K562 (cell line): ENCODE results near the gene RHEX.

Experiments used
- CREB1 ChIP-seq, 2 experiments: sonication (generic) in 1 of 2; formaldehyde crosslinking in 1 of 2; IDR thresholded peaks; 2 replicates each; pipeline versions ENCODE4 v1.6.1 to v1.8.0; 2012 to 2022; ENCODE audit warnings: inconsistent platforms in 1 of 2, mild to moderate bottlenecking in 1 of 2, missing genetic modification reagents in 1 of 2, moderate library complexity in 1 of 2
- EP300 ChIP-seq: IDR thresholded peaks from 2 replicates; pipeline ENCODE4 v1.6.1; 2012; ENCODE audit warnings: low read length, improper control_type of control experiment
- NR1H2 ChIP-seq: sonication (generic); formaldehyde crosslinking; IDR thresholded peaks from 2 replicates; pipeline ENCODE4 v1.4.0; 2020; ENCODE audit warnings: mild to moderate bottlenecking, missing genetic modification reagents
- RUNX1 ChIP-seq: sonication (generic); IDR thresholded peaks from 2 replicates; pipeline ENCODE4 v1.6.1; 2016; ENCODE audit warnings: antibody characterized with exemption, low read depth
- SIN3A ChIP-seq, 2 experiments: fragments of 150-350 bp in 1 of 2; IDR thresholded peaks; 2 replicates each; pipeline ENCODE4 v1.6.1; 2011 to 2016; ENCODE audit warnings: borderline replicate concordance in 2 of 2, low read depth in 2 of 2, low read length in 2 of 2, mild to moderate bottlenecking in 2 of 2, moderate library complexity in 2 of 2; ENCODE audit not compliant: control insufficient read depth in 1 of 2
- ZFP36 ChIP-seq: fragments of 150-350 bp; IDR thresholded peaks from 2 replicates; pipeline ENCODE4 v1.6.1; 2018; ENCODE audit warnings: low read length, low read depth; ENCODE audit not compliant: partially characterized antibody
- ZNF274 ChIP-seq: IDR thresholded peaks from 2 replicates; pipeline ENCODE4 v1.6.1; 2011; ENCODE audit warnings: low read depth, mild to moderate bottlenecking, low read length, moderate library complexity, borderline replicate concordance
- ZNF444 ChIP-seq: fragments of 250-450 bp; sonication (Bioruptor Pico); IDR thresholded peaks from 2 replicates; pipeline ENCODE4 v1.4.0; 2020; ENCODE audit warnings: mild to moderate bottlenecking, moderate library complexity
- TF ChIP-seq, protein P1 (sequence below), 2 experiments: fragments of 450-650 bp; formaldehyde crosslinking in 1 of 2; IDR thresholded peaks; 2 replicates each; pipeline versions ENCODE4 v1.4.0 to v1.6.1; 2014 to 2020; ENCODE audit warnings: mild to moderate bottlenecking in 2 of 2, borderline replicate concordance in 1 of 2, low read depth in 1 of 2
- TF ChIP-seq, protein P2 (sequence below): sonication (generic); formaldehyde crosslinking; IDR thresholded peaks from 2 replicates; pipeline ENCODE4 v1.8.1; 2023; ENCODE audit warnings: mild to moderate bottlenecking, missing genetic modification reagents

DNA sequence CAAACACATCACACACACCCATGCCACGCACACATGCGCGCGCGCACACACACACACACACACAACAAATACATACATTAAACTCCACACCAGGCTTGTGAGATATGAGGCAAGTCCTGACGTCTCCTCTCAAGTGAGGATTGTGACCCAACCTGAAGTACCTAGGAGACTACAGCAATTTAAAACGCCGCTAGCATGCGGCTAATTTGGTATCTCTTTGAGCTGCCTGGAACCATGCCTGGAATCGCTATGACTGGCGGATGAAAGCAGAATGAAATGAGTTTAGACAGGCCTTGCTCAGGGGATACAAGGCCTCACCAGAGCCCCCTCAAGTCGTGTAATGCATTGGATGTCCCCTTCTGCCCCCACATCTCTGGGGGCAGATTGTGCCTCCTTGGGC is 48.1 kb upstream of the RHEX start:
- TF ChIP-seq EP300 (no peak), CREB1 (IDR thresholded peaks at IDR 0.05) (no peak), CREB1 (CRISPR knock-in tag; IDR thresholded peaks at IDR 0.05) (no peak), ZFP36 (no peak), SIN3A (IDR thresholded peaks at IDR 0.05; ENCODE audit: borderline replicate concordance in 2 of 2, control insufficient read depth in 1 of 2, low read depth in 2 of 2, low read length in 2 of 2) (no peak), RUNX1 (no peak), ZNF274 (no peak), NR1H2 (CRISPR knock-in tag) (no peak), ZNF444 (CRISPR knock-in tag) (no peak)
- TF ChIP-seq, protein P1, sequence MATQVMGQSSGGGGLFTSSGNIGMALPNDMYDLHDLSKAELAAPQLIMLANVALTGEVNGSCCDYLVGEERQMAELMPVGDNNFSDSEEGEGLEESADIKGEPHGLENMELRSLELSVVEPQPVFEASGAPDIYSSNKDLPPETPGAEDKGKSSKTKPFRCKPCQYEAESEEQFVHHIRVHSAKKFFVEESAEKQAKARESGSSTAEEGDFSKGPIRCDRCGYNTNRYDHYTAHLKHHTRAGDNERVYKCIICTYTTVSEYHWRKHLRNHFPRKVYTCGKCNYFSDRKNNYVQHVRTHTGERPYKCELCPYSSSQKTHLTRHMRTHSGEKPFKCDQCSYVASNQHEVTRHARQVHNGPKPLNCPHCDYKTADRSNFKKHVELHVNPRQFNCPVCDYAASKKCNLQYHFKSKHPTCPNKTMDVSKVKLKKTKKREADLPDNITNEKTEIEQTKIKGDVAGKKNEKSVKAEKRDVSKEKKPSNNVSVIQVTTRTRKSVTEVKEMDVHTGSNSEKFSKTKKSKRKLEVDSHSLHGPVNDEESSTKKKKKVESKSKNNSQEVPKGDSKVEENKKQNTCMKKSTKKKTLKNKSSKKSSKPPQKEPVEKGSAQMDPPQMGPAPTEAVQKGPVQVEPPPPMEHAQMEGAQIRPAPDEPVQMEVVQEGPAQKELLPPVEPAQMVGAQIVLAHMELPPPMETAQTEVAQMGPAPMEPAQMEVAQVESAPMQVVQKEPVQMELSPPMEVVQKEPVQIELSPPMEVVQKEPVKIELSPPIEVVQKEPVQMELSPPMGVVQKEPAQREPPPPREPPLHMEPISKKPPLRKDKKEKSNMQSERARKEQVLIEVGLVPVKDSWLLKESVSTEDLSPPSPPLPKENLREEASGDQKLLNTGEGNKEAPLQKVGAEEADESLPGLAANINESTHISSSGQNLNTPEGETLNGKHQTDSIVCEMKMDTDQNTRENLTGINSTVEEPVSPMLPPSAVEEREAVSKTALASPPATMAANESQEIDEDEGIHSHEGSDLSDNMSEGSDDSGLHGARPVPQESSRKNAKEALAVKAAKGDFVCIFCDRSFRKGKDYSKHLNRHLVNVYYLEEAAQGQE (IDR thresholded peaks at IDR 0.05; ENCODE audit: borderline replicate concordance) = no peak
- TF ChIP-seq, protein P1 (CRISPR knock-in tag; IDR thresholded peaks at IDR 0.05; ENCODE audit: low read depth) = no peak
- TF ChIP-seq, protein P2, sequence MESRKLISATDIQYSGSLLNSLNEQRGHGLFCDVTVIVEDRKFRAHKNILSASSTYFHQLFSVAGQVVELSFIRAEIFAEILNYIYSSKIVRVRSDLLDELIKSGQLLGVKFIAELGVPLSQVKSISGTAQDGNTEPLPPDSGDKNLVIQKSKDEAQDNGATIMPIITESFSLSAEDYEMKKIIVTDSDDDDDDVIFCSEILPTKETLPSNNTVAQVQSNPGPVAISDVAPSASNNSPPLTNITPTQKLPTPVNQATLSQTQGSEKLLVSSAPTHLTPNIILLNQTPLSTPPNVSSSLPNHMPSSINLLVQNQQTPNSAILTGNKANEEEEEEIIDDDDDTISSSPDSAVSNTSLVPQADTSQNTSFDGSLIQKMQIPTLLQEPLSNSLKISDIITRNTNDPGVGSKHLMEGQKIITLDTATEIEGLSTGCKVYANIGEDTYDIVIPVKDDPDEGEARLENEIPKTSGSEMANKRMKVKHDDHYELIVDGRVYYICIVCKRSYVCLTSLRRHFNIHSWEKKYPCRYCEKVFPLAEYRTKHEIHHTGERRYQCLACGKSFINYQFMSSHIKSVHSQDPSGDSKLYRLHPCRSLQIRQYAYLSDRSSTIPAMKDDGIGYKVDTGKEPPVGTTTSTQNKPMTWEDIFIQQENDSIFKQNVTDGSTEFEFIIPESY = peak; percentile 57; the same call in 1 of the 2 replicates
